Tibial nerve (tissue), 4 donors: ENCODE results near the gene HCFC1.

Source experiments
- CTCF ChIP-seq, 5 experiments: fragments of 200-600 bp in 3 of 5; fragments of 450-650 bp in 2 of 5; sonication (generic) in 3 of 5; IDR thresholded peaks; one replicate each; pipeline ENCODE4 v1.5.1; 2016 to 2019; ENCODE audit warnings: antibody characterized with exemption in 5 of 5, mild to moderate bottlenecking in 3 of 5, moderate library complexity in 2 of 5
- EP300 ChIP-seq, 2 donors: sonication (generic); formaldehyde crosslinking; IDR thresholded peaks; one replicate each; pipeline ENCODE4 v1.6.1; 2017; ENCODE audit warnings: antibody characterized with exemption in 2 of 2, mild to moderate bottlenecking in 1 of 2
- POLR2A ChIP-seq, 2 donors: fragments of 450-650 bp; IDR thresholded peaks; one replicate each; pipeline ENCODE4 v1.6.1; 2017; ENCODE audit warnings: antibody characterized with exemption in 2 of 2, mild to moderate bottlenecking in 2 of 2, moderate library complexity in 2 of 2

GRCh38 chrX:154020536-154021115, 49.0 kb upstream of the HCFC1 start:
- TF ChIP-seq CTCF (IDR thresholded peaks at IDR 0.05) (no peak), POLR2A (IDR thresholded peaks at IDR 0.05) (no peak), EP300 (IDR thresholded peaks at IDR 0.05) (no peak)
